GM19463 (cell line): ENCODE results near the gene GNPNAT1.

Experiments
- ATAC-seq: cut with Tn5 transposase; IDR thresholded peaks from one replicate; pipeline ENCODE4 v1.9.1; 2021; ENCODE audit warnings: mild to moderate bottlenecking, moderate library complexity; ENCODE audit not compliant: unreplicated experiment

Gene GNPNAT1

GRCh38 chr14:52791223-52792096 lies at the start of gene GNPNAT1:
TSS of gene GNPNAT1 (minus strand) at chr14:52791607. CDS start at chr14:52784650, 6,957 bp downstream.
- peak; percentile 90 for ATAC-seq

GRCh38 chr14:52840877-52841276 lies 49.5 kb upstream of the GNPNAT1 start:
- ATAC-seq: no peak

GRCh38 chr14:52837451-52837850 lies 46.0 kb upstream of the GNPNAT1 start:
- no peak for ATAC-seq

- ATAC-seq: no peak
These were observed 44.7 kb upstream of the GNPNAT1 start for GRCh38 chr14:52836063-52836462.

GRCh38 chr14:52835122-52835903 lies 43.9 kb upstream of the GNPNAT1 start:
- ATAC-seq: no peak

- no peak for ATAC-seq
These were observed 43.0 kb upstream of the GNPNAT1 start for GRCh38 chr14:52834440-52834842.

- no peak for ATAC-seq
These were observed 42.5 kb upstream of the GNPNAT1 start for GRCh38 chr14:52833891-52834290.

GRCh38 chr14:52829527-52830185 lies 38.2 kb upstream of the GNPNAT1 start:
- no peak for ATAC-seq

GRCh38 chr14:52827426-52827825 lies 36.0 kb upstream of the GNPNAT1 start:
- ATAC-seq: no peak

- no peak for ATAC-seq
These were observed 33.7 kb upstream of the GNPNAT1 start for GRCh38 chr14:52825085-52825484.

- no peak for ATAC-seq
These were observed 33.1 kb upstream of the GNPNAT1 start for GRCh38 chr14:52824462-52824861.

- no peak for ATAC-seq
These were observed 30.4 kb upstream of the GNPNAT1 start for GRCh38 chr14:52821805-52822250.

- ATAC-seq: no peak
These were observed 16.7 kb upstream of the GNPNAT1 start for GRCh38 chr14:52808101-52808500.

GRCh38 chr14:52806115-52806514 lies 14.7 kb upstream of the GNPNAT1 start:
- ATAC-seq: no peak

- ATAC-seq: no peak
These were observed 11.2 kb upstream of the GNPNAT1 start for GRCh38 chr14:52802597-52802996.

- ATAC-seq: no peak
These were observed 9.8 kb upstream of the GNPNAT1 start for GRCh38 chr14:52801014-52801712.

- no peak for ATAC-seq
These were observed 7.4 kb upstream of the GNPNAT1 start for GRCh38 chr14:52798826-52799225.

- no peak for ATAC-seq
These were observed 6.2 kb upstream of the GNPNAT1 start for GRCh38 chr14:52797653-52798052.

- ATAC-seq: no peak
These were observed 1.7 kb upstream of the GNPNAT1 start for GRCh38 chr14:52793061-52793460.

- no peak for ATAC-seq
These were observed 649 bp upstream of the GNPNAT1 start for GRCh38 chr14:52792097-52792415.

- ATAC-seq: no peak
These were observed 618 bp downstream of the GNPNAT1 start for GRCh38 chr14:52790756-52791222.
